GM19467 (cell line): ENCODE measurements around the gene MUC4.

ENCODE experiments used
- ATAC-seq: cut with Tn5 transposase; IDR thresholded peaks from one replicate; pipeline ENCODE4 v1.9.1; 2021; ENCODE audit warnings: mild to moderate bottlenecking, moderate library complexity; ENCODE audit not compliant: unreplicated experiment

Gene MUC4

GRCh38 chr3:195705081-195705991, 106.4 kb downstream of the MUC4 start:
- ATAC-seq = no peak

GRCh38 chr3:195704433-195704999, 107.2 kb downstream of the MUC4 start:
- no peak for ATAC-seq

GRCh38 chr3:195703776-195704175, 108.0 kb downstream of the MUC4 start:
- ATAC-seq = no peak

GRCh38 chr3:195701042-195701915, 110.5 kb downstream of the MUC4 start:
- ATAC-seq = no peak

GRCh38 chr3:195700319-195700718, 111.4 kb downstream of the MUC4 start:
- no peak for ATAC-seq

- ATAC-seq = no peak
Measured at GRCh38 chr3:195699860-195700259, 111.9 kb downstream of the MUC4 start.

GRCh38 chr3:195699388-195699771, 112.3 kb downstream of the MUC4 start:
- ATAC-seq = no peak

- ATAC-seq = no peak
Measured at GRCh38 chr3:195698647-195699387, 112.9 kb downstream of the MUC4 start.

- no peak for ATAC-seq
Measured at GRCh38 chr3:195698325-195698646, 113.4 kb downstream of the MUC4 start.

- ATAC-seq = no peak
Measured at GRCh38 chr3:195697582-195698324, 114.0 kb downstream of the MUC4 start.
